Measurements from ENCODE around the gene ETV6.

DNA sequence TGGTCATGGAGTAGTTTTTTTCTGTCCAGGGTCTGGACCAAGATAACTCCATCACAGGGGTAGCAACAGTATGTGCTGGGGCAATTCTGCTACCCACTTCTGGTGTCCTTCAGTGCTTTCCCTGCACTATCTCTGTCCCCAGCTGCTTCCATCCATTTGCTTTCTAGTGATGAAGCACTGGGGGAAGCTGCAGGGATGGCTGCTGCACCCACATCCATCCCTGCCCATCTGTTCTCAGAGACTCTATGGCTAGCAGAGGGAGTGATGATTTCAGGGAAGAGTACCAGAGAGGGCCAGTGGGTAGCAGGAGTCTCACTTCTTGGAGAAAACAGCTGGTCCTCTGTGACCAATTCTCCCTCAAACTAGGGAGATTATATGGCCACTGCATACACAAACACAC, 44.1 kb downstream of the ETV6 start:
- no peak for TF ChIP-seq POLR2A (IDR thresholded peaks at IDR 0.05)
- TF ChIP-seq, protein P1, sequence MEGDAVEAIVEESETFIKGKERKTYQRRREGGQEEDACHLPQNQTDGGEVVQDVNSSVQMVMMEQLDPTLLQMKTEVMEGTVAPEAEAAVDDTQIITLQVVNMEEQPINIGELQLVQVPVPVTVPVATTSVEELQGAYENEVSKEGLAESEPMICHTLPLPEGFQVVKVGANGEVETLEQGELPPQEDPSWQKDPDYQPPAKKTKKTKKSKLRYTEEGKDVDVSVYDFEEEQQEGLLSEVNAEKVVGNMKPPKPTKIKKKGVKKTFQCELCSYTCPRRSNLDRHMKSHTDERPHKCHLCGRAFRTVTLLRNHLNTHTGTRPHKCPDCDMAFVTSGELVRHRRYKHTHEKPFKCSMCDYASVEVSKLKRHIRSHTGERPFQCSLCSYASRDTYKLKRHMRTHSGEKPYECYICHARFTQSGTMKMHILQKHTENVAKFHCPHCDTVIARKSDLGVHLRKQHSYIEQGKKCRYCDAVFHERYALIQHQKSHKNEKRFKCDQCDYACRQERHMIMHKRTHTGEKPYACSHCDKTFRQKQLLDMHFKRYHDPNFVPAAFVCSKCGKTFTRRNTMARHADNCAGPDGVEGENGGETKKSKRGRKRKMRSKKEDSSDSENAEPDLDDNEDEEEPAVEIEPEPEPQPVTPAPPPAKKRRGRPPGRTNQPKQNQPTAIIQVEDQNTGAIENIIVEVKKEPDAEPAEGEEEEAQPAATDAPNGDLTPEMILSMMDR (IDR thresholded peaks at IDR 0.05): no peak

Data from testis (tissue), 2 donors.